HG02678 (cell line): Measurements from ENCODE around the gene CASQ2.
A peak's percentile ranks its signal among the peaks of the same experiment; 100 is the strongest.

Source experiments
- ATAC-seq: cut with Tn5 transposase; IDR thresholded peaks from one replicate; pipeline ENCODE4 v1.9.1; 2021; ENCODE audit warnings: mild to moderate bottlenecking, moderate library complexity; ENCODE audit not compliant: unreplicated experiment

The CASQ2 gene

GRCh38 chr1:115705085-115705951 lies 63.2 kb downstream of the CASQ2 start:
- no peak for ATAC-seq

GRCh38 chr1:115702959-115703358 lies 65.6 kb downstream of the CASQ2 start:
- ATAC-seq: no peak

- ATAC-seq: no peak
Observed at GRCh38 chr1:115701090-115701489, 67.4 kb downstream of the CASQ2 start.

GRCh38 chr1:115697619-115698018 lies 70.9 kb downstream of the CASQ2 start:
- no peak for ATAC-seq

GRCh38 chr1:115694805-115695204 lies 73.7 kb downstream of the CASQ2 start:
- ATAC-seq: no peak

GRCh38 chr1:115692224-115692623 lies 76.3 kb downstream of the CASQ2 start:
- no peak for ATAC-seq

GRCh38 chr1:115690972-115691371 lies 77.5 kb downstream of the CASQ2 start:
- ATAC-seq: no peak

- no peak for ATAC-seq
Observed at GRCh38 chr1:115687744-115688143, 80.8 kb downstream of the CASQ2 start.

- ATAC-seq: no peak
Observed at GRCh38 chr1:115685029-115685705, 83.3 kb downstream of the CASQ2 start.

- ATAC-seq: no peak
Observed at GRCh38 chr1:115682792-115683191, 85.7 kb downstream of the CASQ2 start.

GRCh38 chr1:115680730-115681111 lies 87.8 kb downstream of the CASQ2 start:
- no peak for ATAC-seq

- ATAC-seq: no peak
Observed at GRCh38 chr1:115679141-115679611, 89.3 kb downstream of the CASQ2 start.

GRCh38 chr1:115678141-115678540 lies 90.4 kb downstream of the CASQ2 start:
- no peak for ATAC-seq

GRCh38 chr1:115677565-115677964 lies 90.9 kb downstream of the CASQ2 start:
- ATAC-seq: no peak

- ATAC-seq: peak; percentile 57
Observed at GRCh38 chr1:115677182-115677555, 91.3 kb downstream of the CASQ2 start.

GRCh38 chr1:115676498-115677181 lies 91.9 kb downstream of the CASQ2 start:
- peak; percentile 40 for ATAC-seq

- ATAC-seq: no peak
Observed at GRCh38 chr1:115672224-115673009, 96.1 kb downstream of the CASQ2 start.

GRCh38 chr1:115671176-115671934 lies 97.2 kb downstream of the CASQ2 start:
- ATAC-seq: no peak

GRCh38 chr1:115670476-115671175 lies 97.9 kb downstream of the CASQ2 start:
- ATAC-seq: no peak
